C4-2B (cell line): ENCODE measurements around the gene CRYBA2.

Experiments
- H3K27ac ChIP-seq: fragments of 450-650 bp; 2 replicates; pipeline ENCODE4 v1.5.1; 2017
- CTCF ChIP-seq: fragments of 450-650 bp; conservative IDR thresholded peaks from 2 replicates; pipeline ENCODE4 v1.5.1; 2017; ENCODE audit warnings: mild to moderate bottlenecking
- ZFX ChIP-seq: fragments of 450-650 bp; IDR thresholded peaks from 2 replicates; pipeline ENCODE4 v1.6.1; 2017

Gene CRYBA2

GRCh38 chr2:218992703-218993344 is 398 bp downstream of the CRYBA2 start:
- no peak overlapping the region for H3K27ac ChIP-seq
- TF ChIP-seq ZFX (no peak), CTCF (no peak)

- TF ChIP-seq CTCF (no peak), ZFX (no peak)
- no peak overlapping the region for H3K27ac ChIP-seq
These were observed 1.0 kb downstream of the CRYBA2 start for GRCh38 chr2:218992196-218992595.

GRCh38 chr2:218991674-218992168 is 1.5 kb downstream of the CRYBA2 start:
- no peak overlapping the region for H3K27ac ChIP-seq
- TF ChIP-seq ZFX (no peak), CTCF (no peak)

- H3K27ac ChIP-seq, result no peak overlapping the region
- TF ChIP-seq ZFX, result no peak
- TF ChIP-seq CTCF, result no peak
These were observed 2.6 kb downstream of the CRYBA2 start for GRCh38 chr2:218990612-218991011.

GRCh38 chr2:218990052-218990451 is 3.2 kb downstream of the CRYBA2 start:
- no peak overlapping the region for H3K27ac ChIP-seq
- TF ChIP-seq ZFX (no peak), CTCF (no peak)

- no peak overlapping the region for H3K27ac ChIP-seq
- TF ChIP-seq CTCF (no peak), ZFX (no peak)
These were observed 4.6 kb downstream of the CRYBA2 start for GRCh38 chr2:218988650-218989049.

- TF ChIP-seq CTCF (no peak), ZFX (no peak)
- no peak overlapping the region for H3K27ac ChIP-seq
These were observed 5.1 kb downstream of the CRYBA2 start for GRCh38 chr2:218988164-218988563.
